ENCODE data around the gene TUBA4B. TPM values are rescaled to one million over a fixed set of nuclear protein-coding genes. Genes with fewer than 3 reads are reported as not detected.

TUBA4B gene
- total and polyA plus RNA-seq, 2 of the 4 experiments (the other 2 are of a cell fraction), result not detected

- Histone ChIP-seq H3K4me1 (ENCODE audit: control insufficient read depth, insufficient read depth, low read length) (no peaks in the 10 kb centered on the region), H2AK5ac (ENCODE audit: low read depth, low read length) (no peak overlapping the region), H3K9ac (ENCODE audit: low read depth, low read length) (no peak overlapping the region), H4K20me1 (ENCODE audit: insufficient read depth, low read length) (no peaks in the 10 kb centered on the region), H4K91ac (ENCODE audit: insufficient read depth, low read depth, low read length) (no peak overlapping the region), H3K27me3 (ENCODE audit: control insufficient read depth, insufficient read depth, low read length) (peaks cover 29% of the 10 kb centered on the region), H3K36me3 (ENCODE audit: control insufficient read depth, insufficient read depth, low read length) (no peaks in the 10 kb centered on the region), H3K9me3 (ENCODE audit: control insufficient read depth, insufficient read depth, low read length) (no peaks in the 10 kb centered on the region), H3K23ac (ENCODE audit: low read depth, low read length) (no peak overlapping the region; the same call in 1 of the 2 replicates), H3K4ac (ENCODE audit: low read depth, low read length) (no peak overlapping the region), H2BK120ac (ENCODE audit: low read depth, low read length) (no peak overlapping the region), H3K27ac (ENCODE audit: insufficient read depth, low read length) (no peak overlapping the region), H3K18ac (ENCODE audit: low read depth, low read length) (no peak overlapping the region), H4K5ac (ENCODE audit: low read depth, low read length) (no peak overlapping the region), H3K14ac (replicated peaks; ENCODE audit: low read depth, low read length) (no peak overlapping the region), H3K9me1 (ENCODE audit: insufficient read depth, low read length) (no peaks in the 10 kb centered on the region), H3K4me3 (ENCODE audit: insufficient read depth, low read depth, low read length) (no peak overlapping the region), H4K8ac (ENCODE audit: low read depth in 2 of 2, low read length in 2 of 2) (no peak overlapping the region), H3K79me1 (ENCODE audit: low read depth in 1 of 2, low read length in 2 of 2) (no peaks in the 10 kb centered on the region), H2BK5ac (ENCODE audit: low read depth, low read length, poor library complexity, severe bottlenecking) (no peak overlapping the region), H2AK9ac (replicated peaks; ENCODE audit: low read depth, low read length, poor library complexity) (no peak overlapping the region), H2BK15ac (ENCODE audit: low read depth, low read length) (no peak overlapping the region), H3K4me2 (ENCODE audit: low read depth, low read length) (no peak overlapping the region), H2BK20ac (ENCODE audit: low read depth, low read length) (no peak overlapping the region), H2AFZ (replicated peaks; ENCODE audit: low read length, poor library complexity) (no peak overlapping the region), H3K56ac (ENCODE audit: extremely low read depth, insufficient read depth, low read length) (no peak overlapping the region)
- intact Hi-C loops (cut with micrococcal nuclease) (no loop called here), dilution Hi-C loops (cut with HindIII; ENCODE audit: low sequenced_read_pairs, unreplicated experiment) (no loop called here), in situ Hi-C loops (cut with MboI; ENCODE audit: low sequenced_read_pairs) (no loop called here)
- no CpG with 5 or more reads among the region's 1 CpG for WGBS, 2 experiments (ENCODE audit: extremely low coverage in 2 of 2, insufficient read length in 1 of 2)
- CTCF ChIA-PET, result interaction anchor here (1.1 kb wide), 1 partner anchor 12 kb away, joined by 3 read pairs; the partner anchor contains the start of gene DNAJB2
- no peak for ATAC-seq (ENCODE audit: low read depth)
- POLR2A ChIA-PET (ENCODE audit: unreplicated experiment), result no interaction called here
- DNase-seq, result no peak
- no TSS peak for BruUV-seq (replicated peaks)
- TF ChIP-seq NFE2L2 (IDR thresholded peaks at IDR 0.05; ENCODE audit: low read depth, low read length) (no peak), USF2 (IDR thresholded peaks at IDR 0.05; ENCODE audit: low read depth, low read length) (no peak)
Measured at GRCh38 chr2:219266886-219267285, 13.8 kb downstream of the TUBA4B start.
